A673 (cell line): Measurements from ENCODE around the gene VCAN. TPM values are rescaled to one million over a fixed set of nuclear protein-coding genes. Genes with fewer than 3 reads are reported as not detected.

Experiments used
- BruUV-seq: library from RNA; stranded (reverse); fragments of 400-500 nt; replicated peaks from 2 replicates; lab custom pipeline; 2021; lab: Mats Ljungman, UMichigan
- CTCF ChIA-PET: fragments of 300-600 bp; sonication (Branson Sonifier 250); formaldehyde crosslinking; loops from one replicate; lab custom pipeline; 2022; ENCODE audit warnings: antibody characterized with exemption; lab: Charles Lee
- POLR2A ChIA-PET: fragments of 300-600 bp; sonication (Branson Sonifier 250); formaldehyde crosslinking; loops from one replicate; lab custom pipeline; 2022; ENCODE audit warnings: antibody characterized with exemption; ENCODE audit not compliant: low non-redundant PET; lab: Charles Lee
- DNase-seq: peaks from one replicate; pipeline ENCODE4 v3.0.0-alpha.2; 2015; ENCODE audit warnings: low spot score
- H3K27ac ChIP-seq: fragments of 200-600 bp; sonication (generic); 2 replicates; pipeline ENCODE4 v1.5.1; 2016; ENCODE audit warnings: mixed run types, low read depth, mild to moderate bottlenecking, mixed read lengths, antibody characterized with exemption, low read length; ENCODE audit not compliant: poor library complexity, severe bottlenecking
- H3K27me3 ChIP-seq: fragments of 200-600 bp; sonication (generic); replicated peaks from 2 replicates; pipeline ENCODE4 v1.6.1; 2017; ENCODE audit warnings: mixed run types, low read depth, mild to moderate bottlenecking, mixed read lengths, antibody characterized with exemption, low read length; ENCODE audit not compliant: insufficient read depth, poor library complexity
- H3K36me3 ChIP-seq: fragments of 200-600 bp; sonication (generic); 2 replicates; pipeline ENCODE4 v1.6.1; 2016; ENCODE audit warnings: mixed run types, mild to moderate bottlenecking, mixed read lengths, antibody characterized with exemption, low read length; ENCODE audit not compliant: insufficient read depth, poor library complexity, severe bottlenecking
- H3K4me1 ChIP-seq: fragments of 200-600 bp; sonication (generic); 2 replicates; pipeline ENCODE4 v1.6.1; 2017; ENCODE audit warnings: mixed run types, mild to moderate bottlenecking, mixed read lengths, antibody characterized with exemption, low read length; ENCODE audit not compliant: insufficient read depth, poor library complexity, severe bottlenecking
- H3K4me3 ChIP-seq: fragments of 200-600 bp; sonication (generic); 2 replicates; pipeline ENCODE4 v1.5.1; 2016; ENCODE audit warnings: low read depth, mixed run types, mild to moderate bottlenecking, mixed read lengths, low read length; ENCODE audit not compliant: poor library complexity, severe bottlenecking
- H3K9me3 ChIP-seq: fragments of 200-600 bp; sonication (generic); 2 replicates; pipeline ENCODE4 v1.6.1; 2016; ENCODE audit warnings: mixed run types, low read depth, mild to moderate bottlenecking, mixed read lengths, antibody characterized with exemption, low read length; ENCODE audit not compliant: poor library complexity, severe bottlenecking
- EZH2 ChIP-seq: fragments of 200-600 bp; sonication (generic); IDR thresholded peaks from 2 replicates; pipeline ENCODE4 v1.6.1; 2017; ENCODE audit warnings: borderline replicate concordance, low read depth, mild to moderate bottlenecking, mixed read lengths, antibody characterized with exemption, low read length; ENCODE audit not compliant: poor library complexity, severe bottlenecking
- intact Hi-C: fragments of 100-400 bp; cut with micrococcal nuclease; formaldehyde crosslinking; loops from one replicate; pipeline ENCODE4 v1.10.0; 2022; ENCODE audit not compliant: unreplicated experiment
- total RNA-seq: library from RNA; stranded (reverse); gene quantifications from 2 replicates; pipeline ENCODE4 v1.2.3, GENCODE V29; 2021
- TF ChIP-seq, protein P1 (sequence below): fragments of 300-800, 200-600 bp; sonication (generic); conservative IDR thresholded peaks from 2 replicates; pipeline ENCODE4 v1.5.1; 2017; ENCODE audit warnings: low read depth, mild to moderate bottlenecking, antibody characterized with exemption, low read length, moderate library complexity, mixed read lengths

VCAN gene
- total RNA-seq, 1 experiment from 2014 or later = 0.90 TPM

- no peak for TF ChIP-seq EZH2
- TF ChIP-seq, protein P1, sequence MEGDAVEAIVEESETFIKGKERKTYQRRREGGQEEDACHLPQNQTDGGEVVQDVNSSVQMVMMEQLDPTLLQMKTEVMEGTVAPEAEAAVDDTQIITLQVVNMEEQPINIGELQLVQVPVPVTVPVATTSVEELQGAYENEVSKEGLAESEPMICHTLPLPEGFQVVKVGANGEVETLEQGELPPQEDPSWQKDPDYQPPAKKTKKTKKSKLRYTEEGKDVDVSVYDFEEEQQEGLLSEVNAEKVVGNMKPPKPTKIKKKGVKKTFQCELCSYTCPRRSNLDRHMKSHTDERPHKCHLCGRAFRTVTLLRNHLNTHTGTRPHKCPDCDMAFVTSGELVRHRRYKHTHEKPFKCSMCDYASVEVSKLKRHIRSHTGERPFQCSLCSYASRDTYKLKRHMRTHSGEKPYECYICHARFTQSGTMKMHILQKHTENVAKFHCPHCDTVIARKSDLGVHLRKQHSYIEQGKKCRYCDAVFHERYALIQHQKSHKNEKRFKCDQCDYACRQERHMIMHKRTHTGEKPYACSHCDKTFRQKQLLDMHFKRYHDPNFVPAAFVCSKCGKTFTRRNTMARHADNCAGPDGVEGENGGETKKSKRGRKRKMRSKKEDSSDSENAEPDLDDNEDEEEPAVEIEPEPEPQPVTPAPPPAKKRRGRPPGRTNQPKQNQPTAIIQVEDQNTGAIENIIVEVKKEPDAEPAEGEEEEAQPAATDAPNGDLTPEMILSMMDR = no peak
- ChIA-PET CTCF (no interaction called here), POLR2A (no interaction called here)
- H3K4me1 ChIP-seq = no peaks in the 10 kb centered on the region
- H3K36me3 ChIP-seq = no peaks in the 10 kb centered on the region
- no peak overlapping the region for H3K4me3 ChIP-seq
- no peak overlapping the region for H3K27ac ChIP-seq
- peaks cover 13% of the 10 kb centered on the region for H3K27me3 ChIP-seq
- no peak for DNase-seq
- intact Hi-C loops = no loop called here
- no peaks in the 10 kb centered on the region for H3K9me3 ChIP-seq
- no TSS peak for BruUV-seq
These were observed 11.4 kb downstream of the VCAN start for GRCh38 chr5:83482961-83483360.

- Histone ChIP-seq H3K9me3 (no peaks in the 10 kb centered on the region), H3K27me3 (peaks cover 10% of the 10 kb centered on the region), H3K4me3 (no peak overlapping the region), H3K36me3 (no peaks in the 10 kb centered on the region), H3K27ac (no peak overlapping the region), H3K4me1 (no peaks in the 10 kb centered on the region)
- no peak for DNase-seq
- TF ChIP-seq, protein P1 = no peak
- TF ChIP-seq EZH2 = no peak
- POLR2A ChIA-PET = no interaction called here
- no TSS peak for BruUV-seq
- intact Hi-C loops = no loop called here
- CTCF ChIA-PET = no interaction called here
These were observed 12.8 kb downstream of the VCAN start for GRCh38 chr5:83484294-83484693.

DNA sequence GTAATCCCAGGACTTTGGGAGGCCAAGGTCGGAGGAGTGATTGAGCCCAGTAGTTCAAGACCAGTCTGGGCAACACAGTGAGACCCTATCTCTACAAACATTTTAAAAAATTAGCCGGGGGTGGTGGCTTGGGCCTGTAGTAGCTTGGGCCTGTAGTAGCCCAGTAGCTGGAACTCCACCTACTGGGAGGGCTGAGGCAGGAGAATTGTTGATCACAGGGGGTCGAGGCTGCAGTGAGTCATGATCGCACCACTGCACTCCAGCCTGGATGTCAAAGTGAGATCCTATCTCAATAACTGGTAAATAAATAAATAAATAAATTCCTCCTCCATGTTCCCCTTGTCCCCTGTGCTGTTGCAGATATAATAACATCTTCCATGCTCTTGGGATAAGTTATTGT is 14.3 kb downstream of the VCAN start:
- H3K27ac ChIP-seq = no peak overlapping the region

GRCh38 chr5:83487155-83487554 is 15.6 kb downstream of the VCAN start:
- no peak for TF ChIP-seq EZH2
- TF ChIP-seq, protein P1 = no peak
- ChIA-PET POLR2A (no interaction called here), CTCF (no interaction called here)
- no peak for DNase-seq
- intact Hi-C loops = no loop called here
- no TSS peak for BruUV-seq
- Histone ChIP-seq H3K9me3 (no peaks in the 10 kb centered on the region), H3K36me3 (no peaks in the 10 kb centered on the region), H3K4me1 (no peaks in the 10 kb centered on the region), H3K4me3 (no peak overlapping the region), H3K27me3 (no peaks in the 10 kb centered on the region), H3K27ac (no peak overlapping the region)

More for the DNA sequence above, 14.3 kb downstream of the VCAN start:
- no TSS peak for BruUV-seq
- no peak for TF ChIP-seq EZH2
- POLR2A ChIA-PET = no interaction called here
- CTCF ChIA-PET = no interaction called here
- no peak for DNase-seq
- Histone ChIP-seq H3K27me3 (no peaks in the 10 kb centered on the region), H3K4me1 (no peaks in the 10 kb centered on the region), H3K9me3 (no peaks in the 10 kb centered on the region), H3K36me3 (no peaks in the 10 kb centered on the region), H3K4me3 (no peak overlapping the region)
- intact Hi-C loops = no loop called here
